Hematopoietic multipotent progenitor cell treated with erythropoietin and hydrocortisone succinate and interleukin-3 and kit ligand, for 6 days (in vitro differentiated cells): ENCODE data around the gene POLR2F.
"Not testable (repeated sequence)": the region's sequence is repeated elsewhere in the genome, so short reads cannot be mapped to it uniquely, and the experiment has no call there.

Experiments used
- DNase-seq: peaks from one replicate; pipeline ENCODE4 v3.0.0-alpha.2; 2015

POLR2F gene

DNA sequence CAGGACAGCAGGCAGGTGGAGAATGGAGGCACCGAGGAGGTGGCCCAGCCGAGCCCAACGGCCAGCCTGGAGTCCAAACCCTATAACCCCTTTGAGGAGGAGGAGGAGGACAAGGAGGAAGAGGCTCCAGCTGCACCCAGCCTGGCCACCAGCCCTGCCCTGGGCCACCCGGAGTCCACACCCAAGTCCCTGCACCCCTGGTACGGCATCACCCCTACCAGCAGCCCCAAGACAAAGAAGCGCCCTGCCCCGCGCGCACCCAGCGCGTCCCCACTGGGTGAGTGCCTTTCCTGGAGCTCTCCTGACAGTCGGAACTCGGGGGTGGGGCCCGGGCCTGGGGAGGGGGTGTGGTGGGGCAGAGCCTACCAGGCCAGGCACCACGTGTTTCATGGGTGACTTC lies 27.7 kb upstream of the POLR2F start:
- DNase-seq, result no peak

DNA sequence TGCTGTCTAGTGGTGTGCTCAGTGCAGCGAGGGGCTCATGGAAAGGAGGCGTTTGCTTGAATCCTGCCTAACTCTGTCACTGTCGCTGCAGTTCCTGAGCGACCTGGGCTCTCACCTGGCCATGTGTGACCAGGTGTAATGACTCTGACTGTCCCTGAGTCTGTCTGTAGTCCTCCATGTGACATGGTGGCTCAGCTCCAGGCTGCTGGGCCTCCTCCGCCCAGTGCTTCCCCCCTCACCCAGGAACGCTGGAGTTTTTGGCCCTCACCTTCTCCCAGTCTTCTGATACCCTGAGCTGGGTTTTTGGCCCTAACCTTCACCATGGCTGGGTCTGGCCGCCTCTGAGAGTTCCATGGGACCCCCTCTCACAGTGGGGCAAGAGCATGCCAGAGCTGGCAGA lies 27.1 kb upstream of the POLR2F start:
- DNase-seq, result no peak

DNA sequence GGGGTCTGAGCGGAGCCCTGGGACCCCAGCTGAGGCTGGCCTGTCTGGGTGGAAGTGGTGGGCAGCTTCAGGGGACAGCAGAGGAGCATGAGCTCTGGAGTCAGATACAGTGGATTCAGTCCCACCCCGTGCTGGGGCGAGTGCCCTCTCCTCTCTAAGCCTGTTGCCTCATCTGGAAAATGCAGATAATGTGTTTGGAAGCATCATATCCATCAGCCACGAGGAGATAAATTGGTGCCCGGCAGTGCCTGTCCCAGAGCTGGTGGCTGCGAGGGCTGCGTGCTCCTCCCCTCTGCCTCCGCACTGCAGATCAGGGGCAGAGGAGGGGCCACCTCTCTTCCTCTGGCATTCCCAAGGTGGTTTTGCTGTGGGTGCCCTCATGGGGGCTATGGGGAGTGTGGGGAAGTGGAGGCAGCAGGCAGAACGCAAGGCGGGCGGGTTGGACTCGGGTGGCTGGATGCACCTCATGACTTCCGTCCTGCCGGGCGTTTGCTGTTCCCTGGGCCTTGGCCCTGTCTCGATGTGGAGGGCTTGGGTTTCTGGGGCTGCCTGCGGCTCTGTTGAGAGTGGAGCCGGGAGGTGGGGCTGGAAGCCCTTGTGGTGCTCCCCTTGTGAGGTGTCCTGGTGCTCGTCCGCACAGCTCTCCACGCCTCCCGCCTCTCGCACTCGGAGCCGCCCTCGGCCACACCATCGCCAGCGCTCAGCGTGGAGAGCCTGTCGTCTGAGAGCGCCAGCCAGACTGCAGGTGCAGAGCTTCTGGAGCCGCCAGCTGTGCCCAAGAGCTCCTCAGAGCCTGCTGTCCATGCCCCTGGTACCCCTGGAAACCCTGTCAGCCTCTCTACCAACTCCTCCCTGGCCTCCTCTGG lies 26.5 kb upstream of the POLR2F start:
- peak; percentile 83 for DNase-seq

DNA sequence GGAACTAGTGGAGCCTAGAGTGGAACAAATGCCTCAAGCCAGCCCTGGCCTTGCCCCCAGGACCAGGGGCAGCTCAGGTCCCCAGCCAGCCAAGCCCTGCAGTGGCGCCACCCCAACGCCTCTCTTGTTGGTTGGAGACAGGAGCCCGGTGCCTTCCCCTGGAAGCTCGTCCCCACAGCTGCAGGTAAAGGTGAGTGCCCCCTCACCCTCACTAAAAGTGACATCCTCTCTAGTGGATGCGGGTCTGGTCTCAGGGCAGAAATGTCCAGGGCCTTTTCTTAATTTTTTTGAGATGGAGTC lies 25.9 kb upstream of the POLR2F start:
- no peak for DNase-seq

DNA sequence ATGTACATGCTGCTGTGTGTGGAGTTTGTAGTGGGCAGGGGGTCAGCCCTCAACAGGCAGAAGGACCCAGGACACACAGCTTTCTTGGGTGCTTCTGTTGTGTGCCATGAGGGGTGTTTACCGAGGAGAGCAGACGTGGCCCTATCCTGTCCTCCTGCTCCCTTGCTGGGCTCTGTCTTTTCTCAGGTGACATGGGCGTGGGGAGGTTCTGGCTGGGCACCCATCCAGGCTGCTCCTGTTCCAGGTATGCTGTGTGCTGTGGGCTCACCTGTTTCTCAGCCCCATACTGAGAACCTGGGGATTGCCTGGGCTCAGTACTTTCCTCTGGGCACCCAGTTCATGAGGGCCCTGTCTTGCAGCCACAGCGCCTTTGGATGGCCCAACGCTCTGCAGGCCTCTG lies 24.1 kb upstream of the POLR2F start:
- no peak for DNase-seq

DNA sequence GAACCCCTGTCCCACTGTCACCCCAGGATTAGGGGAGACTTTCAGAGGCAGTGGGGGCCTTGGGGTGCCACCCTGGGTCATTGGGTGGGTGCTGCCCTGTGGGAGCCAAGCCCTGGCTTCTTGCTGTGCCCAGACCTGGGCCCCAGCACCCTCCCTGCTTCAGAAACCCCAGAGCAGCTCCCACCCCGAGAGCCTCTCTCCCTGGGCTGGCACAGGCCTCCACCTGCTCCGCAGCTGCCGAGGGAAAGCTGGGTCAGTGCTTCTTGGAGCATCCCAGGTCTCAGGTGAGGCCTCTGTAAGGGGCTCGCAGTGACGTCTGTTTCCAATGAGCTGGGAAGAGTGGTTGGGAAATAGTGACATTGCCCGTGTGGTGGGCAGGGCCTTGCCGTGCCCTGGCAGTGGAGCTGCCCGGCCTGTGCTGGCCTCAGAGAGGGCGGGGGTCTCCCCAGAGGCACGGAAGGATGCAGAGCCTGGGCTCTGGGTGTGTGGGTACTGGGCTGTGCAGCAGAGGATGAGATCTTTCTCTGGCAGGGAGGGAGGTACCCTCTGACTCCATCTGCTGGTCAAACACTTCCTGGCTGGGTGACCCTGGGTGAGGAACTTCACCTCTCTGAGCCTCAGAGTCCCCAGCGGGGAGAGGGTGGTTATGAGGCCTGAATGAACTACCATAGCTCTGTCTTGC lies 23.1 kb upstream of the POLR2F start:
- DNase-seq, result peak; percentile 65

DNA sequence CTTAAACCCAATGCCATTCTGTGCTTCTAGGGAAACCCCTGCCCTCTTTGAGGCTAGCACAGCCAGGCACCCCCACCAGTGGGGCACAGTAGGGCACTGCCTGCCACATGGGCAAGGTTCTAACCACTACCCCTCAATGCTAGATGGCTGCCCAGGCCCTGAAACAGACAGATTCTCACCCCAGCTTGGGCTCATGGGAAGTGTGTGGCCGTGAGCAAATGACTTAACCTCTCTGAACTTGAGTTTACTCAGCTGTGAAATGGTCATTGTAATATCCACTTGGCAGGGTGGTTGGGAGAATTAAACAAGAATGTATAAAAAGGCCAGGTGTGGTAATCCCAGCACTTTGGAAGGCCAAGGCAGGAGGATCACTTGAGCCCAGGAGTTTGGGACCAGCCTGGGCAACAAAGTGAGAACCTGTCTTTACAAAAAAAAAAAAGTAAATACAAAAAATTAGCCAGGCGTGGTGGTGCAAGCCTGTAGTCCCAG lies 22.5 kb upstream of the POLR2F start:
- no peak for DNase-seq

DNA sequence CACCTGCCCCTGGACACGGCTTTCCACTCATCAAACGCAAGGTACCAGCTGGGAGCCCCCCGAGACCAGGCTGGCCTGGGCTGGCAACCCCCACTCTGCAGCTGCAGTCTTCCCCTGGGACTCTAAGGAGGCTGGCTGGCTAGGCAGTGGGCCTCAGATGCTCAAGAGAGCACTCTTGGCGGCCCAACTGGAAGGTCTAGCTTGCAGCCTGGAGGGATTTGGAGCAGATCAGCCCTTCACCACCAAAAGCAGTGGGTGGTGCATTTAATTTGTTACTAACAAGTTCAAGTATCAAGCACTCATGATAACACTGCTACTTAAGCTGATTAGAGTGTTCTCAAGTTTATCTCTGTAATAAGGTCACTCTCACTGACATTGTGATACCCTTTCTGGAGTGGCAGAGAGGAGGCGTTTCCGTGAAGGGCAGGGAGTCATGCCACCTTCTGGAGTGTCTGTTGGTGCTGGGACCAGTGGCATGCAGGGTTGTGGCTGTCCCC lies 21.6 kb upstream of the POLR2F start:
- peak; percentile 29 for DNase-seq

DNA sequence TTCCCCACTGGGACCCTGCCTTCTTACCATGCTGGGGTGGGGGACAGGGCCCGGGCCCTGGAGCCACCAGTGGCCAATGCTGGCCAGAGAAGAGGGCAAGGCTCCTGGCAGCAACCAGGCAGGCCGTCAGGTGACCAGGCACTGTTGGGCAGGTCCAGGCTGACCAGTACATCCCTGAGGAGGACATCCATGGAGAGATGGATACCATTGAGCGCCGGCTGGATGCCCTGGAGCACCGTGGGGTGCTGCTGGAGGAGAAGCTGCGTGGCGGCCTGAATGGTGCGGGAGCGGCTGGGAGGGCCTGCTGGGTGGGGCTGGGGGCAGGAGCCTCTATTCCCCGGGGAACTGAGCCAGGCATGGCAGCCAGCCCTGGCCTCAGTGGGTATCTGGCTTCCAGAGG lies 21.1 kb upstream of the POLR2F start:
- DNase-seq, result no peak

DNA sequence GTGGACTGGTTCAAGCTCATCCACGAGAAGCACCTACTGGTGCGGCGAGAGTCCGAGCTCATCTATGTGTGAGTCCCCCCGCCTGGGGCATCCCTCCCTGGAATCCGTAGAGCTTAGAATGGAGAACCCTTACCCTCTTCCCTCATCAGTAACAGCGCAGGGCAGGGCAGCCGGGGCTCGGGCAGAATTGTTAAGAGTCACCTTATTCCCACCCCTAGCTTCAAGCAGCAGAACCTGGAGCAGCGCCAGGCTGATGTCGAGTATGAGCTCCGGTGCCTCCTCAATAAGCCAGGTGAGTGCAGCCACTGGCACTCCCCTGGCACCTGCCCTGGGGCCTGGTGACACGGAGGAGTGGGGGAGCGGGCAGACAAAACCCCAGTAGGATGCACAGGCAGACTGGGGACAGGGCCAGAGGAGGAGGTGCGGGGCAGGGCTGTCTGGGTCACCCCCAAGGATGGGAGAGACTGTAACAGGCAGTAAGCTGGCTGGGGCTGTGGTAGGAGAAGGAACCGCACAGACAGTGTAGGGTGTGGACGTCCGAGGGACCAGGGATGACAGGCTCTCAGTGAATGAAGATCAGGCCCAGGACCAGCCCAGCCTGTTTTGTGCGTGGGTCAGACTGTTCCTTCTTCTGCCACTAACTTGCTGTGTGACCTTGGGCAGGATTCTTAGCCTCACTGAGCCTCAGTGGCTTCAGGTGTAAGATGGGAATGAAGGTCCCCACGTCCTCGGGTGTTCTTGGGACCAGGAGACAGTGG lies 20.5 kb upstream of the POLR2F start:
- no peak for DNase-seq

DNA sequence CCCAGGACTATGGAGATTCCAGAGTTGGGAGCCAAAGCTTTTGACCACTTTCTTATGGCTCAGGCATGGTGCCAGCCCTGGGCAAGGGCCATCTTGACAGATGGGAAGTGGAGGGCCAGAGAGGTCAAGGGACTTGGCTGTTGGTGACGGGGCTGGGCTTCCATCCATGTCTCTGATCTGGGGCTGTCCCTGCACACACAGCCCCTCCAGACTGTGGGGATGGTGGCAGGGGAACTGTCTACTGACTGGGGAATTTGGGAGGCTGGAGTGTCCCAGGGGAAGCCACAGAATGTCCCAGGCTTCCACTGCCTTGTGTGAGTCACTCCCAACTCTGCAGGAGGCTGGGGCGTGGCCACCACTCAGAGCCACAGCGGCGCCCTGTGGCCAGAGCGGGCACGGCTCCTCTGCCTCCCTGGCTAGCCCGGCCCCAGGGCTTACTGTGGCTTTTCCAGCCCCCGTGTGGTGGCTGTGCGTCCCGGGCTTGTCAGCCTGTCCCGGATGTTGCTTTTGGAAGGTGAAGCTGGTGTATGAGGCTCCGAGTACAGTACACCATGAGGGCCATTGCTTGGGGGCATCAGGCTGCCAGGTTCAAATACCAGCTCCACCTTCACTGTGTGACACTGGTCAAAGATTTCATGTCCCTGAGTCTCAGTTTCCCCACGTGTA lies 19.7 kb upstream of the POLR2F start:
- peak; percentile 96 for DNase-seq

DNA sequence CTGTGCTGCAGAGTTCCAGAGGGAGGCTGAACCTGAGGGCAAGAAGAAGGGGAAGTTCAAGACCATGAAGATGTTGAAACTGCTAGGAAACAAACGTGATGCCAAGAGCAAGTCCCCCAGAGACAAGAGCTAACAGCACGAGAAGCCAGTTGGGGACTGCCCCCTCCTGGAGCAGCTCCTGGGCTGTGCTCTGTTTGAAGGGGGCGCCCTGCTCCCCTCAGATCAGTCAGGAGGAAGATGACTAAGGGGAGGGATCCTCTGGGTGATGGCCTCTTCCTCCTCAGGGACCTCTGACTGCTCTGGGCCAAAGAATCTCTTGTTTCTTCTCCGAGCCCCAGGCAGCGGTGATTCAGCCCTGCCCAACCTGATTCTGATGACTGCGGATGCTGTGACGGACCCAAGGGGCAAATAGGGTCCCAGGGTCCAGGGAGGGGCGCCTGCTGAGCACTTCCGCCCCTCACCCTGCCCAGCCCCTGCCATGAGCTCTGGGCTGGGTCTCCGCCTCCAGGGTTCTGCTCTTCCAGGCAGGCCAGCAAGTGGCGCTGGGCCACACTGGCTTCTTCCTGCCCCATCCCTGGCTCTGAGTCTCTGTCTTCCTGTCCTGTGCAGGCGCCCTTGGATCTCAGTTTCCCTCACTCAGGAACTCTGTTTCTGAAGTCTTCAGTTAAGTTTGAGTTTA lies 12.7 kb upstream of the POLR2F start:
- DNase-seq, result peak; percentile 32

DNA sequence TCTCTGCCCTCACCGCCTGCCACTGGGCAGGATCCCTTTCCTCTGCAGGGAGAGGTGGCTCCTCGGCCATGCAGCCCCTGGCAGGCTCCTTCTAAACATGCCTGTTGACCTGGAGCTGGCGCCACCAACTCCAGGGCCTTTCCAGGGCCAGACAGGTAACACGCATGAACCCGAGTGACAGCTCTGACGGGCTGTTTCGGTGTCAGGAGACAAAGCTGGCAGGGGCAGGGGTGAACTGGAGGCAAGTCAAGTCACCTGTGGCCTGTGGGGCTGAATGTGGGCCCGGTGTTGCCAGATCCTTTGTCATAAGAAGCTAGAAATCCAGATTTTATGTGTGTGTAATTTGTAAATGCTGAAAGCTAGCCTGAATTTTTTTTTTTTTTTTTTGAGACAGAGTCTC lies 11.4 kb upstream of the POLR2F start:
- DNase-seq, result no peak

DNA sequence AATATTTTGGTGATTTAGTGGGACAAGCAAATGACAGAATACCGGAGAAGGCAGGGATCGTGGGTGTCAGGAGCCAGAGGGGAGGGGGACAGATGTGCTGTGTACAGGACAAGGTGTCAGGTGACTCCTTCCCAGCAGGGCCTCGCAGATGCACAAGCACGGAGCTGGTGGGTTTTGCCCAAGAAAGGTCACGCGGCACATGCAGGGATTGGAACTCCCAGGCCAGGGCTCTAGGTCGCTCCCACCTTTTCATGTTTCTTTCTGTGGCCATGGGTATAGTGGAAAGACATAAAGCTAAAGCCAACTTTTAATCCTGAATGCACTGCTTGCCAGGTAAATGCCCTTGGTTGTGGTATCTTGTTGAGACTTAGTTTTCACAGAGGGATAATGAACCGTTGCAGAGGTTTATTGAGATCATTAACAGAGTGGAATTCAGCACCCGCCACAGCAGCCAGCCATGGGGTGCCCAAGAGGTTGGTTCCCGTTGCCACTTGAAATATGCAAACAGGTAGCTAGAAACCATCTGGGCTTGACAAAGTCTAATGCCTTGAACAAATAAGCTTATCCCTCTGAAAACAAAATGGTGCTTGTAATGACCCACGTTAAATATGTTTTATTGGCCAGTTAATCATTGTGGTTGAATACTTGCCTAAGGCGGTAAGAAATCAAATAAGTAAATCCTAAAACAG lies 10.2 kb upstream of the POLR2F start:
- DNase-seq, result no peak

DNA sequence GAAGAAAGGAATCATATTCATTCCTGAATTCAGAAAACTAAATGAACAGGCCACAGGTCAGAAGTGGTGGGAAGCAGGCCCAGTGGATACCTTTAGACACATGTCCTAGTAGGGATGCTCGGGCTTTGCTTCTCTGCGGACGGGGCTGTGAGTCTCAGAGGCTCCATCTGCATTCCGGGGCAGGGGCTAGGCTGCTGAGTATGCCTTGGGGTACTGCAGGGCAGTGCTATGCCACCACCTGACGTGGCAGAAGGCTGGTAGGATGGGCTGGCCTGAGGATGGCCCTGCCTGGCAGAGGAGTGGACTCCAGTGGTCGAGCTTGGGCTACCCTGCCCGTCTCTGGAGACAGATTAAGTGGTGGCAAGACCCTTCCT lies 9.7 kb upstream of the POLR2F start:
- DNase-seq, result no peak

DNA sequence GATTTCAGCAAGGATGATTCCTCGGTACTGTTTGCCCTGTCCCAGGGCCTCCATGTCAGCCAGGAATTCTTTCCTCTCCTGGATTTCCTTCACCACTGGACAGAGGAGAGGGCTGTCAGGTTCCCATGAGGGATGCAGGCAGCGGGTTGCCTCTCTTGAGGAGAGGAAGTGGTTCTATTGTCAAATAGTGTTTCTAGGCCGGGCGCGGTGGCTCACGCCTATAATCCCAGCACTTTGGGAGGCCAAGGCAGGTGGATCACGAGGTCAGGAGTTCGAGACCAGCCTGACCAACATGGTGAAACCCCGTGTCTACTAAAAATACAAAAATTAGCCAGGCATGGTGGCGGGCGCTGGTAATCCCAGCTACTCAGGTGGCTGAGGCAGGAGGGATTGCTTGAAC lies 9.1 kb upstream of the POLR2F start:
- not testable (repeated sequence) for DNase-seq

DNA sequence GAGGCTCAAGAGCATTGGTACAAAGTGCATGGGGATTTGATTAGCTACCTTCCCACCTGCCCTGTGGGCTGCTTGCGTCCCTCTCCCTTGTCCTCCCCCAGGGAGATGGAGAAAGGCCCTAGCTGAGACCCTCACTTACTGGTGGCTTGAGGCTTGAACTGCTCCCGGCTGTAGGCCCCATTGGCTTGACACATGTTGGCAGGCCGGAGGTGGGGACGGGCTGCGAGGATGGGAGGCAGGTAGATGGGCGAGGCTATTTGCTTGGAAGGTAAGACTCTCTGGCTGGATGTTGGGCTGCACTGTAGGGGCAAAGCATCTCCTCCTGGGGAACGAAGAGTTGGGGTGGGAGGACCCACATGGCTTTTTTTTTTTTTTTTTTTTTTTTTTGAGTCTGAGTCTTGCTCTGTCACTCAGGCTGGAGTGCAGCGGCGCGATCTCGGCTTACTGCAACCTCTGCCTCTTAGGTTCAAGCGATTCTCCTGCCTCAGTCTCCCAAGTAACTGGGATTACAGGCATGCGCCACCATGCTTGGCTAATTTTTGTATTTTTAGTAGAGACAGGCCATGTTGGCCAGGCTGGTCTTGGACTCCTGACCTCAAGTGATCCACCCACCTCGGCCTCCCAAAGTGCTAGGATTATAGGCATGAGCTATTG lies 6.2 kb upstream of the POLR2F start:
- not testable (repeated sequence) for DNase-seq

DNA sequence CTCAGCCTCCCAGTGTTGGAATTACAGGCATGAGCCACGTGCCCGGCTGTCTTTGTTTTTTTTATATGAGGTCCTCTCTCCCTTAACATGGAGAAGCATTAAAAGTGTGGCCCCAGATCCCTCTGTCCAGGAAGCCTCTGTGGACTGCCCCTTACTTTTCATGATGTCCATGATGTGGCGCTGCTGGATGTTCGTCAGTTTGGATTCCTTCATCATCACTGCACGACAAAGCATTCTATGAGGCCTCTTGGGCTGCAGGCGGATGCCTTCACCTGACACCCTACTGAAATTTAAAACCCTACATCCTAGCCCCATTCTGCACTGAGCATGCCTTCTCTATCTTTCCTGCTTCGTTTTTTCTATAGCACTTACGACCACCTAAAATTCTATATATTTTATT lies 2.2 kb upstream of the POLR2F start:
- no peak for DNase-seq

DNA sequence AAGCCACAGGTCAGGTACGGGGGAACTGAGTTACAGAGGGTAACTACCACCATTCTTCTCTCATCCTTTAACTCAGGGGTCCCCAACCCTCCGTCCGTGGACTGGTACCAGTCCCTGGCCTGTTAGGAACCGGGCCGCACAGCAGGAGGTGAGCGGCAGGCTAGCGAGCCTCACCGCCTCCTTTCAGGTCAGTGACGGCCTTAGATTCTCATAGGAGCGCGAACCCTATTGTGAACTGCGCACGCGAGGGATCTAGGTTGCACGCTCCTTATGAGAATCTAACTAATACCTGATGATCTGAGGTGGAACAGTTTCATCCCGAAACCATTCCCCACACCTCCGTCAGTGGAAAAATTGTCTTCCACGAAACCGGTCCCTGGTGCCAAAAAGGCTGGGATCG lies 870 bp upstream of the POLR2F start:
- not testable (repeated sequence) for DNase-seq

DNA sequence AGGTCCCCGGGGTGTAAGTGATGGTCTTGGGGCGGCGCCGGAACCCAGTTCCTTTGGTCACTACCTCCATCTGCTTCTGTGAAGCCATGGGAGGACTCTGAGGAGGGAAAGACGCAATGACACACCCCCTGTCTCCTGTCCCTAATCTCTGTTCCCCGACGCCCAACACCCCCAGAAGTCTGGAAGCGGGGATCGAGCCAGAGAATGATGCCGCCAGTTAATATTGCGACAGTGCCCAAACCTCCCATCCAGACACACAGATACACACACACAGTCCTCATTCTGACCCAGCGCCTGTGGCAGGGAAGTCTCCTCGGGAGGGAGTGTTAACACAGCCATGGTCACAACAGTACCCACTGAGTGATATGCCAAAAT lies 450 bp upstream of the POLR2F start:
- DNase-seq, result no peak

DNA sequence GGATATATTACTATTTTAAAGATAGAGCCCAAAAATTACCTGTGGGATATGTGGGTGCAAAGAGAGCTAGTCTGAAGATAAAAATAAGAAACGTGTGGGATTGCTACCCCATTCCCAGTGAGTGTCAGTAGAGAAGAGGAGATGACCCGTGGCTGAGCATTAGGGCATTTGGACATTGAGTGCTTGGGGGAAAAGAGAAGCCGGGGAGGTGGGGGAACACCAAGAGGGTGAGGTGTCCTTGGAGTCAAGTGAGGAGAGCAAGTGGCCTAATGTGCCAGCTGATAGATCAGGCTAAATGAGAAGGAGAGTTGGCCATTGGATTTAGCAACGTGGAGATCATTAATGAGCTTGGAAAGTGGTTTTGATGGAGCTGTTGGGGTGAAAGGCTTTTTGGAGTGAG lies 1.2 kb downstream of the POLR2F start:
- DNase-seq, result no peak
